A549 (cell line): ENCODE measurements around the gene PRDM5. TPM values are rescaled to one million over a fixed set of nuclear protein-coding genes. Genes with fewer than 3 reads are reported as not detected.

Experiments
- ATAC-seq, 2 experiments: fragments of 200-7000 bp in 1 of 2; fragments of >200 bp in 1 of 2; cut with Nextera tagmentation in 1 of 2; cut with Tn5 transposase in 1 of 2; 3 replicates each; pipeline versions ENCODE4 v1.8.0 to v1.9.1; 2018 to 2020; ENCODE audit warnings: mild to moderate bottlenecking in 1 of 2, moderate library complexity in 1 of 2
- CTCF ChIA-PET: fragments of 300-600 bp; sonication (Branson Sonifier 250); formaldehyde crosslinking; extraction: SDS; loops from one replicate; lab custom pipeline; 2021; ENCODE audit warnings: antibody characterized with exemption, inconsistent platforms; lab: Yijun Ruan, JAX
- POLR2A ChIA-PET: fragments of 350-600 bp; formaldehyde crosslinking; extraction: SDS; loops from one replicate; lab custom pipeline; 2021; ENCODE audit warnings: antibody characterized with exemption, inconsistent platforms; lab: Yijun Ruan, JAX
- DNase-seq, 2 experiments: peaks; one replicate each; pipeline versions ENCODE4 v3.0.0 to v3.0.0-alpha.2; 2011 to 2016; ENCODE audit warnings: low read depth in 1 of 2, low spot score in 1 of 2
- FAIRE-seq: peaks from 2 replicates; lab custom pipeline; 2011; peaks lifted over from hg19 to GRCh38; lab: Jason Lieb, UNC
- H3K27ac ChIP-seq, 2 experiments: fragments of >200 bp; sonication (Bioruptor Twin); formaldehyde crosslinking; 3 replicates each; pipeline ENCODE4 v1.5.1; 2016 to 2017
- H3K4me1 ChIP-seq: fragments of >200 bp; sonication (Bioruptor Twin); formaldehyde crosslinking; 3 replicates; pipeline ENCODE4 v1.6.1; 2016
- H3K4me2 ChIP-seq: fragments of >200 bp; sonication (Bioruptor Twin); formaldehyde crosslinking; 3 replicates; pipeline ENCODE4 v1.6.1; 2016
- H3K4me3 ChIP-seq: fragments of >200 bp; sonication (Bioruptor Twin); formaldehyde crosslinking; 3 replicates; pipeline ENCODE4 v1.5.1; 2016
- H3K9me3 ChIP-seq: fragments of >200 bp; sonication (Bioruptor Twin); formaldehyde crosslinking; 3 replicates; pipeline ENCODE4 v1.6.1; 2016
- BHLHE40 ChIP-seq: IDR thresholded peaks from 2 replicates; pipeline ENCODE4 v1.6.1; 2012; ENCODE audit warnings: low read depth, low read length, inconsistent platforms
- CEBPB ChIP-seq, 2 experiments: fragments of >200 bp in 1 of 2; sonication (Bioruptor Twin) in 1 of 2; formaldehyde crosslinking in 1 of 2; IDR thresholded peaks; 2 replicates each; pipeline ENCODE4 v1.6.1; 2012 to 2016
- CHD2 ChIP-seq: fragments of 150-350 bp; IDR thresholded peaks from 2 replicates; pipeline ENCODE4 v1.6.1; 2014; ENCODE audit warnings: low read length; ENCODE audit not compliant: partially characterized antibody
- CHD4 ChIP-seq: fragments of 200-600 bp; sonication (generic); IDR thresholded peaks from 2 replicates; pipeline ENCODE4 v1.6.1; 2016; ENCODE audit warnings: antibody characterized with exemption, mild to moderate bottlenecking, borderline replicate concordance
- EP300 ChIP-seq, 2 experiments: fragments of >200 bp; sonication (Bioruptor Twin); formaldehyde crosslinking; IDR thresholded peaks; 2 replicates in 1 of 2; 3 replicates in 1 of 2; pipeline ENCODE4 v1.6.1; 2016 to 2017
- ESRRA ChIP-seq: fragments of 150-350 bp; IDR thresholded peaks from 2 replicates; pipeline ENCODE4 v1.6.1; 2014; ENCODE audit warnings: mild to moderate bottlenecking, low read length, borderline replicate concordance
- FOSB ChIP-seq: fragments of 250-450 bp; sonication (Bioruptor Pico); IDR thresholded peaks from 2 replicates; pipeline ENCODE4 v1.5.0; 2020; ENCODE audit warnings: mild to moderate bottlenecking, moderate library complexity
- GATA3 ChIP-seq: IDR thresholded peaks from 2 replicates; pipeline ENCODE4 v1.6.1; 2012; ENCODE audit warnings: borderline replicate concordance
- HDAC2 ChIP-seq: fragments of 200-600 bp; sonication (generic); IDR thresholded peaks from 2 replicates; pipeline ENCODE4 v1.6.1; 2016
- HEYL ChIP-seq: fragments of 250-450 bp; sonication (Bioruptor Pico); IDR thresholded peaks from 2 replicates; pipeline ENCODE4 v1.8.0; 2021; ENCODE audit warnings: mild to moderate bottlenecking, moderate library complexity
- HOXB5 ChIP-seq: fragments of 250-450 bp; sonication (Bioruptor Pico); IDR thresholded peaks from 2 replicates; pipeline ENCODE4 v1.5.0; 2020; ENCODE audit warnings: mild to moderate bottlenecking, moderate library complexity
- JUNB ChIP-seq: fragments of >200 bp; sonication (Bioruptor Twin); formaldehyde crosslinking; IDR thresholded peaks from 2 replicates; pipeline ENCODE4 v1.6.1; 2016
- KDM1A ChIP-seq: fragments of 200-600 bp; sonication (generic); IDR thresholded peaks from 2 replicates; pipeline ENCODE4 v1.6.1; 2016; ENCODE audit warnings: low read depth, mild to moderate bottlenecking
- KDM5A ChIP-seq: fragments of 200-600 bp; sonication (generic); IDR thresholded peaks from 2 replicates; pipeline ENCODE4 v1.6.1; 2016; ENCODE audit warnings: antibody characterized with exemption, mild to moderate bottlenecking
- MAZ ChIP-seq: fragments of 150-350 bp; IDR thresholded peaks from 2 replicates; pipeline ENCODE4 v1.6.1; 2014; ENCODE audit warnings: antibody characterized with exemption, low read depth, low read length, borderline replicate concordance
- MYC ChIP-seq: IDR thresholded peaks from 2 replicates; pipeline ENCODE4 v1.6.1; 2012; ENCODE audit warnings: mild to moderate bottlenecking, inconsistent platforms, low read length, improper control_type of control experiment, borderline replicate concordance
- NR3C1 ChIP-seq: fragments of >200 bp; sonication (Bioruptor Twin); formaldehyde crosslinking; IDR thresholded peaks from 3 replicates; pipeline ENCODE4 v1.6.1; 2017
- POLR2A ChIP-seq: IDR thresholded peaks from 2 replicates; pipeline ENCODE4 v1.6.1; 2012; ENCODE audit warnings: mild to moderate bottlenecking, low read length
- RARB ChIP-seq: fragments of 250-450 bp; sonication (Bioruptor Pico); IDR thresholded peaks from 2 replicates; pipeline ENCODE4 v1.8.0; 2021; ENCODE audit warnings: mild to moderate bottlenecking, moderate library complexity
- RFX5 ChIP-seq: fragments of 450-650 bp; IDR thresholded peaks from 2 replicates; pipeline ENCODE4 v1.7.1; 2014; ENCODE audit warnings: antibody characterized with exemption, mild to moderate bottlenecking, moderate library complexity
- RNF2 ChIP-seq: fragments of 200-600 bp; sonication (generic); IDR thresholded peaks from 2 replicates; pipeline ENCODE4 v1.6.1; 2016; ENCODE audit warnings: low read depth, mild to moderate bottlenecking, antibody characterized with exemption, moderate library complexity, borderline replicate concordance
- SREBF2 ChIP-seq: fragments of 450-650 bp; IDR thresholded peaks from 2 replicates; pipeline ENCODE4 v1.6.1; 2014; ENCODE audit warnings: mild to moderate bottlenecking, moderate library complexity
- TP53 ChIP-seq: fragments of 250-450 bp; sonication (Bioruptor Pico); IDR thresholded peaks from 2 replicates; pipeline ENCODE4 v1.5.0; 2021; ENCODE audit warnings: mild to moderate bottlenecking, moderate library complexity
- ZFP36 ChIP-seq: fragments of 450-650 bp; IDR thresholded peaks from 2 replicates; pipeline ENCODE4 v1.6.1; 2014; ENCODE audit warnings: borderline replicate concordance; ENCODE audit not compliant: partially characterized antibody
- WGBS: methylation state at CpG from one replicate; pipeline ENCODE4 v1.1.6; 2017; ENCODE audit errors: missing lambda C conversion rate; 5-methylcytosine and 5-hydroxymethylcytosine counted together
- polyA plus RNA-seq, 4 experiments: library from polyadenylated mRNA; depleted of rRNA in 3 of 4; stranded (reverse); fragments of >200 nt; fragmentation: RNase III in 1 of 4; extraction: RNeasy Plus Mini Kit Qiagen cat#74134 plus additional on column Dnase treatment in 1 of 4; gene quantifications; 2 replicates in 3 of 4; 3 replicates in 1 of 4; pipeline ENCODE4 v1.2.3, GENCODE V29; 2011 to 2017
- TF ChIP-seq, protein P1 (sequence below): fragments of 250-450 bp; sonication (Bioruptor Pico); IDR thresholded peaks from 2 replicates; pipeline ENCODE4 v1.5.0; 2020; ENCODE audit warnings: low read depth, mild to moderate bottlenecking, moderate library complexity
- TF ChIP-seq, protein P2 (sequence below): fragments of >200 bp; sonication (Bioruptor Twin); formaldehyde crosslinking; IDR thresholded peaks from 2 replicates; pipeline ENCODE4 v1.6.1; 2016
- TF ChIP-seq, protein P3 (sequence below): fragments of 150-350 bp; IDR thresholded peaks from 2 replicates; pipeline ENCODE4 v1.6.1; 2014; ENCODE audit warnings: low read depth, mild to moderate bottlenecking, low read length
- TF ChIP-seq, protein P4 (sequence below): IDR thresholded peaks from 2 replicates; pipeline ENCODE4 v1.6.1; 2012; ENCODE audit warnings: low read depth, borderline replicate concordance

PRDM5 gene
- polyA plus RNA-seq, 2 of the 4 experiments (the other 2 are of a cell fraction), result 6.5 to 12.9 TPM

DNA sequence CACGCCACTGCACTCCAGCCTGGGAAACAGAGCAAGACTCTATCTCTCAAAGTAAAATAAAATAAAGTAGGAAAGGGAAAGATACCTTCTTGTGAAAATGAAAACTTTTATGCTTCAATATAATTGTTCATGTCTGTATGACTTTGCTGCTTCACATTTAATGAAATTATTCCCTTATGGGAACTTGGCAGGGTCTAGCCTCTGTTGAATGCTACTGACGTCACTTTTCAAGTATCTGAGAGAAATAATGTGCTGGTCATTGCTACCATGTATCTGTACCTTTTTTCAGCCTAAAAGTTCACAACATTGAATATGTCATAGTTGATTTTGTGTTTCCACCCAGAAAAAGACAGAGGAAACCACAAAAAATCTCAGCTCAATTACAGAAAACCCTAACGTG, 65.2 kb downstream of the PRDM5 start:
- ChIA-PET CTCF (interaction anchor here (1.4 kb wide), 1 partner anchor 13 kb away, joined by 3 read pairs; no protein-coding TSS in a partner anchor), POLR2A (no interaction called here)
- ATAC-seq (no peak), FAIRE-seq (no peak), DNase-seq (no peak)
- H3K4me3 ChIP-seq, result no peak overlapping the region
- 84% methylated on average over 3 of the region's 3 CpGs for WGBS
- H3K9me3 ChIP-seq, result no peaks in the 10 kb centered on the region
- H3K4me1 ChIP-seq, result no peaks in the 10 kb centered on the region
- H3K27ac ChIP-seq, result no peak overlapping the region
- no peak for TF ChIP-seq KDM5A
- TF ChIP-seq, protein P1, sequence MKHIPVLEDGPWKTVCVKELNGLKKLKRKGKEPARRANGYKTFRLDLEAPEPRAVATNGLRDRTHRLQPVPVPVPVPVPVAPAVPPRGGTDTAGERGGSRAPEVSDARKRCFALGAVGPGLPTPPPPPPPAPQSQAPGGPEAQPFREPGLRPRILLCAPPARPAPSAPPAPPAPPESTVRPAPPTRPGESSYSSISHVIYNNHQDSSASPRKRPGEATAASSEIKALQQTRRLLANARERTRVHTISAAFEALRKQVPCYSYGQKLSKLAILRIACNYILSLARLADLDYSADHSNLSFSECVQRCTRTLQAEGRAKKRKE (CRISPR knock-in tag), result no peak
- TF ChIP-seq KDM1A, result no peak
- no peak for TF ChIP-seq HEYL
- no peak for TF ChIP-seq ESRRA
- no peak for TF ChIP-seq SREBF2
- TF ChIP-seq MYC, result no peak
- TF ChIP-seq CHD2, result no peak
- no peak for TF ChIP-seq TP53
- TF ChIP-seq RNF2, result no peak
- TF ChIP-seq MAZ, result no peak
- no peak for TF ChIP-seq HOXB5 (CRISPR knock-in tag)
- no peak for TF ChIP-seq ZFP36
- no peak for TF ChIP-seq GATA3
- TF ChIP-seq RFX5, result no peak
- no peak for TF ChIP-seq HDAC2
- no peak for TF ChIP-seq CHD4
- TF ChIP-seq RARB, result no peak
- H3K4me2 ChIP-seq, result no peak overlapping the region

DNA sequence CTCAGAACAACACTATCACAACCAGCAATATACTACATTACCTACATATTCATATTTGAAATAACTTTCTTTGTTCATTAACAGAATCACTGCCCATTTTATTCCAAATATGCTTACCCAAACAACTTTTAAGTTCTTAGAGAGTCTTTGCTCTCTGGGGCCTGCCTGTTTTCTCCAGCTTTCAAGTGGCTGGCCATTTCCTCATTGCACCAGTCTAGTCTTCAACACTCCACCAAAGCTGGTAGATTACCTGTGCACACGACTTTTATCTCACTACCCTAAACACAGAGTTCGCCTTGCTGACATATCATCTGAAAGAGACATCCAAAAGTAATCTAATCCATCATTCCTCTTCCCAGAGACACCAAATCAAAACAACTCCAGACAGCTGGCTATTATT, 66.2 kb downstream of the PRDM5 start:
- Histone ChIP-seq H3K27ac (no peak overlapping the region), H3K4me2 (no peak overlapping the region), H3K4me1 (no peaks in the 10 kb centered on the region), H3K9me3 (no peaks in the 10 kb centered on the region), H3K4me3 (no peak overlapping the region)
- ATAC-seq (no peak), FAIRE-seq (no peak), DNase-seq (no peak)
- TF ChIP-seq CHD4 (no peak), SREBF2 (no peak), RFX5 (no peak), HEYL (no peak), JUNB (no peak), NR3C1 (no peak), HOXB5 (CRISPR knock-in tag) (no peak), EP300 (IDR thresholded peaks at IDR 0.05) (no peak), POLR2A (no peak), FOSB (CRISPR knock-in tag) (no peak), BHLHE40 (no peak), CEBPB (IDR thresholded peaks at IDR 0.05) (no peak)
- TF ChIP-seq, protein P2, sequence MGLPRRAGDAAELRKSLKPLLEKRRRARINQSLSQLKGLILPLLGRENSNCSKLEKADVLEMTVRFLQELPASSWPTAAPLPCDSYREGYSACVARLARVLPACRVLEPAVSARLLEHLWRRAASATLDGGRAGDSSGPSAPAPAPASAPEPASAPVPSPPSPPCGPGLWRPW, result no peak
- TF ChIP-seq, protein P3, sequence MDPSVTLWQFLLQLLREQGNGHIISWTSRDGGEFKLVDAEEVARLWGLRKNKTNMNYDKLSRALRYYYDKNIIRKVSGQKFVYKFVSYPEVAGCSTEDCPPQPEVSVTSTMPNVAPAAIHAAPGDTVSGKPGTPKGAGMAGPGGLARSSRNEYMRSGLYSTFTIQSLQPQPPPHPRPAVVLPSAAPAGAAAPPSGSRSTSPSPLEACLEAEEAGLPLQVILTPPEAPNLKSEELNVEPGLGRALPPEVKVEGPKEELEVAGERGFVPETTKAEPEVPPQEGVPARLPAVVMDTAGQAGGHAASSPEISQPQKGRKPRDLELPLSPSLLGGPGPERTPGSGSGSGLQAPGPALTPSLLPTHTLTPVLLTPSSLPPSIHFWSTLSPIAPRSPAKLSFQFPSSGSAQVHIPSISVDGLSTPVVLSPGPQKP, result no peak
- TF ChIP-seq, protein P1 (CRISPR knock-in tag), result no peak
- TF ChIP-seq, protein P4, sequence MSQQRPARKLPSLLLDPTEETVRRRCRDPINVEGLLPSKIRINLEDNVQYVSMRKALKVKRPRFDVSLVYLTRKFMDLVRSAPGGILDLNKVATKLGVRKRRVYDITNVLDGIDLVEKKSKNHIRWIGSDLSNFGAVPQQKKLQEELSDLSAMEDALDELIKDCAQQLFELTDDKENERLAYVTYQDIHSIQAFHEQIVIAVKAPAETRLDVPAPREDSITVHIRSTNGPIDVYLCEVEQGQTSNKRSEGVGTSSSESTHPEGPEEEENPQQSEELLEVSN, result no peak
- ChIA-PET POLR2A (no interaction called here), CTCF (no interaction called here)
- 77% methylated on average over 2 of the region's 2 CpGs for WGBS
